Progenitor cell of endocrine pancreas (in vitro differentiated cells): ENCODE data around the gene CAAP1. TPM values are rescaled to one million over a fixed set of nuclear protein-coding genes. Genes with fewer than 3 reads are reported as not detected.

Source experiments
- DNase-seq: peaks from one replicate; pipeline ENCODE4 v3.0.0; 2021; ENCODE audit warnings: low spot score; ENCODE audit not compliant: unreplicated experiment
- H3K27ac Mint-ChIP-seq: 2 replicates; pipeline ENCODE4 v1.8.0; 2021; ENCODE audit warnings: mild to moderate bottlenecking, moderate library complexity, mixed read lengths
- H3K27me3 Mint-ChIP-seq: 2 replicates; pipeline ENCODE4 v1.8.0; 2021; ENCODE audit warnings: mixed read lengths
- H3K36me3 Mint-ChIP-seq: 2 replicates; pipeline ENCODE4 v1.8.0; 2022; ENCODE audit warnings: mixed read lengths; ENCODE audit not compliant: insufficient read depth
- H3K4me1 Mint-ChIP-seq: 2 replicates; pipeline ENCODE4 v1.8.0; 2021; ENCODE audit warnings: low read depth, mixed read lengths
- H3K4me3 Mint-ChIP-seq: 2 replicates; pipeline ENCODE4 v1.8.0; 2021; ENCODE audit warnings: low read depth, mild to moderate bottlenecking, moderate library complexity, mixed read lengths
- H3K9me3 Mint-ChIP-seq: 2 replicates; pipeline ENCODE4 v1.8.0; 2021; ENCODE audit warnings: low read depth, mixed read lengths
- total RNA-seq: library from RNA; stranded (reverse); gene quantifications from 2 replicates; pipeline ENCODE4 v1.2.1, GENCODE V29; 2021
- TF ChIP-seq, protein P1 (sequence below): fragments of 200-600 bp; sonication (generic); IDR thresholded peaks from one replicate; pipeline ENCODE4 v1.5.0; 2021; ENCODE audit warnings: antibody characterized with exemption, mild to moderate bottlenecking; ENCODE audit not compliant: unreplicated experiment

The CAAP1 gene
- total RNA-seq, 1 donor from 2014 or later: 25.1 TPM

DNA sequence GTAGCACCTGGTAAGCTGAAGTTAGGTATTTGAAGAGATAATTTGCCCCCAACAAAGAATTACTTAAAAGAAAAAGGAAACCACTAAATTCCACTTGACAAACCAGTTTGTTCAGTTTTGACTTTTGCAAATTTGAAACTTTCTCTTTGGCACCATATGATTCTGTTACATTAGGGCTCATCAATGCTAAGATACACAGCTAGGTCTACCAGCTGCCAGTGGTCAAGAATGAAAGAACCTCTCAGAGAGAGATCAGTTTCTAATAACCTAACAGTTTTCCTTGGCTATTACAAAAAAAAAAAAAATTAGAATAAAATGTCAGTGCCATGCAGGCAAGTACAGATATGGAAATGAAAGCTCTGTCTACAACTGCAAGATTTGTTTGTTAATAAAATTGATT lies 92.3 kb downstream of the CAAP1 start:
- Mint-ChIP-seq H3K36me3 (no peaks in the 10 kb centered on the region), H3K27me3 (no peaks in the 10 kb centered on the region), H3K27ac (no peak overlapping the region), H3K4me3 (no peak overlapping the region), H3K9me3 (no peaks in the 10 kb centered on the region), H3K4me1 (peaks cover 10% of the 10 kb centered on the region)
- TF ChIP-seq, protein P1, sequence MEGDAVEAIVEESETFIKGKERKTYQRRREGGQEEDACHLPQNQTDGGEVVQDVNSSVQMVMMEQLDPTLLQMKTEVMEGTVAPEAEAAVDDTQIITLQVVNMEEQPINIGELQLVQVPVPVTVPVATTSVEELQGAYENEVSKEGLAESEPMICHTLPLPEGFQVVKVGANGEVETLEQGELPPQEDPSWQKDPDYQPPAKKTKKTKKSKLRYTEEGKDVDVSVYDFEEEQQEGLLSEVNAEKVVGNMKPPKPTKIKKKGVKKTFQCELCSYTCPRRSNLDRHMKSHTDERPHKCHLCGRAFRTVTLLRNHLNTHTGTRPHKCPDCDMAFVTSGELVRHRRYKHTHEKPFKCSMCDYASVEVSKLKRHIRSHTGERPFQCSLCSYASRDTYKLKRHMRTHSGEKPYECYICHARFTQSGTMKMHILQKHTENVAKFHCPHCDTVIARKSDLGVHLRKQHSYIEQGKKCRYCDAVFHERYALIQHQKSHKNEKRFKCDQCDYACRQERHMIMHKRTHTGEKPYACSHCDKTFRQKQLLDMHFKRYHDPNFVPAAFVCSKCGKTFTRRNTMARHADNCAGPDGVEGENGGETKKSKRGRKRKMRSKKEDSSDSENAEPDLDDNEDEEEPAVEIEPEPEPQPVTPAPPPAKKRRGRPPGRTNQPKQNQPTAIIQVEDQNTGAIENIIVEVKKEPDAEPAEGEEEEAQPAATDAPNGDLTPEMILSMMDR: no peak
- no peak for DNase-seq

DNA sequence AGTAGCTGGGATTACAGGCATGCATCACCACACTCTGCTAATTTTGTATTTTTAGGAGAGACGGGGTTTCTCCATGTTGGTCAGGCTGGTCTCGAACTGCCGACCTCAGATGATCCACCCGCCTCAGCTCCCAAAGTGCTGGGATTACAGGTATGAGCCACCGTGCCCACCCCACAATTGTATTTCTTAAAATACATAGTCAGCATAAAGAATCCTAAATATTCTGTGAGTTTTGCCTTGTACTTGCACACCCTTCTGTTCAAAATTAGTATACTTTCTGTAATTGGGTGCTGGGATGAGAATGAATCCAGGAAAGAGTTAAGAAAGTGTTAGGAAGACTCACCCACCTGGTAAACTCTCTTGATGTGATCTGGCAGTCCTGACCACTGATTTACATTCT lies 101.3 kb downstream of the CAAP1 start:
- H3K27me3 Mint-ChIP-seq: no peaks in the 10 kb centered on the region
- peaks cover 4% of the 10 kb centered on the region for H3K9me3 Mint-ChIP-seq
- H3K4me3 Mint-ChIP-seq: no peak overlapping the region
- DNase-seq: no peak
- H3K4me1 Mint-ChIP-seq: no peaks in the 10 kb centered on the region
- TF ChIP-seq, protein P1: no peak
- no peak overlapping the region for H3K27ac Mint-ChIP-seq
- no peaks in the 10 kb centered on the region for H3K36me3 Mint-ChIP-seq

Other genes starting within 250 kb of the CAAP1 start
- 46.0 and 46.6 TPM in 2 replicates for gene PLAA, start 54.4 kb upstream of the CAAP1 start, total RNA-seq
- 25.1 and 26.0 TPM in 2 replicates for gene IFT74, start 63.6 kb upstream of the CAAP1 start, total RNA-seq
- not detected in 2 replicates for gene LRRC19, start 112.9 kb upstream of the CAAP1 start, total RNA-seq
- gene TEK, start 216.4 kb upstream of the CAAP1 start, total RNA-seq: not detected in 2 replicates